Naive B cell (primary cell): ENCODE results near the gene CARS2. TPM values are rescaled to one million over a fixed set of nuclear protein-coding genes. Genes with fewer than 3 reads are reported as not detected.

Experiments used
- ATAC-seq, 2 donors: fragments of 150-1000 bp; cut with Tn5 transposase; 2 replicates each; pipeline ENCODE4 v1.10.0; 2021; ENCODE audit warnings: low read depth in 2 of 2, mild to moderate bottlenecking in 2 of 2, moderate library complexity in 2 of 2
- DNase-seq: peaks from one replicate; pipeline ENCODE4 v3.0.0; 2022
- H3K27ac Mint-ChIP-seq, 6 donors: one replicate each; pipeline ENCODE4 v1.8.0; 2020 to 2022; ENCODE audit warnings: mild to moderate bottlenecking in 6 of 6, mixed read lengths in 6 of 6, moderate library complexity in 5 of 6, inconsistent platforms in 2 of 6
- H3K27me3 Mint-ChIP-seq, 3 donors: one replicate each; pipeline ENCODE4 v1.8.0; 2021 to 2022; ENCODE audit warnings: mixed read lengths in 3 of 3, mild to moderate bottlenecking in 1 of 3
- H3K36me3 Mint-ChIP-seq, 2 donors: one replicate each; pipeline ENCODE4 v1.8.0; 2020 to 2022; ENCODE audit warnings: mixed read lengths in 2 of 2, inconsistent platforms in 1 of 2, mild to moderate bottlenecking in 1 of 2
- H3K4me1 Mint-ChIP-seq, 3 donors: one replicate each; pipeline ENCODE4 v1.8.0; 2020 to 2022; ENCODE audit warnings: mixed read lengths in 3 of 3, inconsistent platforms in 1 of 3, mild to moderate bottlenecking in 1 of 3, moderate library complexity in 1 of 3
- H3K4me3 Mint-ChIP-seq, 8 donors: one replicate each; pipeline ENCODE4 v1.8.0; 2020 to 2022; ENCODE audit warnings: mild to moderate bottlenecking in 8 of 8, mixed read lengths in 8 of 8, moderate library complexity in 8 of 8, inconsistent platforms in 2 of 8
- H3K9me3 Mint-ChIP-seq, 7 donors: one replicate each; pipeline ENCODE4 v1.8.0; 2020 to 2022; ENCODE audit warnings: mixed read lengths in 7 of 7, mild to moderate bottlenecking in 5 of 7, inconsistent platforms in 2 of 7, moderate library complexity in 1 of 7
- polyA plus RNA-seq, 6 donors: library from polyadenylated mRNA; unstranded; fragments of 300-500 nt; fragmentation: Illumina TruSeq; gene quantifications; one replicate each; pipeline ENCODE4 v1.2.3, GENCODE V29; 2021; ENCODE audit warnings: low read depth in 6 of 6

CARS2 gene
- polyA plus RNA-seq, 6 donors from 2014 or later: 44.4 to 69.8 (median 52.9) TPM

- Mint-ChIP-seq H3K27ac (peak overlapping the region in 2 of 6 donors; percentile 44 to 69), H3K4me1 (peaks cover 4 to 29% (median 23%) of the 10 kb centered on the region in 3 donors), H3K27me3 (no peaks in the 10 kb centered on the region), H3K4me3 (peak overlapping the region in 1 of 8 donors; percentile 66), H3K36me3 (peaks cover 0 to 9% of the 10 kb centered on the region in 2 donors), H3K9me3 (no peaks in the 10 kb centered on the region)
- DNase-seq: no peak
- no peak for ATAC-seq
Observed at GRCh38 chr13:110643324-110643723, 62.6 kb downstream of the CARS2 start.

DNA sequence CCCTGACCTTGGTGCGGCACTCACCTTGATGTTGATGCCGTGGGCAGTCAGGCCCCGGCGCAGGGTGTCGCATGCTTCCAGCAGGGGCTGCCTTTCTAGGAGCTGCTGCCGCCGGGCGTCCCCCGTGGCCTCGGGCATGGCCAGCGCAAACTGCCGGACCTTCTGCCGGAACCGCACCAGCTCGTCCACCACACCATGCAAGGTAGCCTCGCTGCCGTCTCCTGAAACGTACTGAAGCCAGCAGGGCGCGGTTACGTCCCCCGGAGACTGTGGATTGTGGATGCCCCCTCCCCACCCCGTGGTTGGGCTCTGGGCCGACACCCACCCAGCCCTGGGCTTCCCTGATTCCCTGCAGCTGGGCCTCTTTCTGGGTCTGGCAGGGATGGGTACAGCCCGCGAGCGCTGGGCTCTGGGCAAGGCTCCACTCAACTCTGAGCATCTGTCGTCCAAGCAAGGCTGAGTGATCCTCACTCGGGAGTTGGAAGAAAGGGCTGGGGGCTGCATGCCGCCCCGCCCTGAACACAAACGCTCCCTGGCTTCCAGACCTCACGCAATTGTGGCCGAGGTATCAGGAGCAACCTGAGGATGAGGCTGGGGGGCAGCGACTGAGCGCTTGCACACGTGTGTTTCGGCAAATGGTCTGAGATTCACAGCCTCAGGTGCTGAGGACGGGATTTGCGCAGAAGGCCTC, 63.5 kb downstream of the CARS2 start:
- Mint-ChIP-seq H3K9me3 (no peaks in the 10 kb centered on the region), H3K4me3 (no peak overlapping the region), H3K4me1 (peaks cover 4 to 20% (median 18%) of the 10 kb centered on the region in 3 donors), H3K36me3 (peaks cover 0 to 9% of the 10 kb centered on the region in 2 donors), H3K27ac (peak overlapping the region in 1 of 6 donors; percentile 44), H3K27me3 (no peaks in the 10 kb centered on the region)
- no peak for DNase-seq
- ATAC-seq: no peak

- H3K27ac Mint-ChIP-seq: peak overlapping the region in 1 of 6 donors; percentile 82
- peaks cover 4 to 18% (median 10%) of the 10 kb centered on the region in 3 donors for H3K4me1 Mint-ChIP-seq
Observed at GRCh38 chr13:110641055-110642015, 64.6 kb downstream of the CARS2 start.

DNA sequence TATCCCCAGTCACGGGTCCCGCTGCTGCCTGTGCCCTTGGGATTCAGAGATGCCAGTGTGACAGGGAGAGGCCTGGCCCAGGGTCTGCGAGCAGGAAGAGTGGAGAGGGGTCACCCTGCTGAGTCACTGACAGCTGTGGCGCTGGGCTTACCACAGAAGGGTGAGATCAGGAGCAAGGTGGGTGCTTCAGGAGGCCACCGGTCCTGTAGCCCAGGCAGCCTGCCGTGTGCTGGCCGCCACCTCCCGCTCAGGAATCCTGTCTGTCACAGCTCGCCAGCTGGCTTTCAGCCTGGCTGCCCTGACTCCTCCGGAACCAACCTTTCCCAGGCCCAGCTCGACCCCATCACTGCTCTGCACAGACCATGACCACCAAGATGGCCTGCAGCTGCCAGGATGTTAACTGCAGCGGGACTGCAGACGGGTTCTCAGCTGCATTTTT, 65.3 kb downstream of the CARS2 start:
- Mint-ChIP-seq H3K36me3 (peaks cover 0 to 9% of the 10 kb centered on the region in 2 donors), H3K4me3 (no peak overlapping the region), H3K4me1 (peaks cover 0 to 18% (median 6%) of the 10 kb centered on the region in 3 donors), H3K9me3 (no peaks in the 10 kb centered on the region), H3K27me3 (no peaks in the 10 kb centered on the region), H3K27ac (peak overlapping the region in 3 of 6 donors; percentile 28 to 85 (median 66))
- no peak for DNase-seq
- ATAC-seq: no peak

More at GRCh38 chr13:110641055-110642015, 64.6 kb downstream of the CARS2 start:
- Mint-ChIP-seq H3K4me3 (no peak overlapping the region), H3K9me3 (no peaks in the 10 kb centered on the region), H3K36me3 (peaks cover 0 to 9% of the 10 kb centered on the region in 2 donors), H3K27me3 (no peaks in the 10 kb centered on the region)
- no peak for DNase-seq
- ATAC-seq: no peak

- Mint-ChIP-seq H3K36me3 (peaks cover 0 to 9% of the 10 kb centered on the region in 2 donors), H3K4me3 (no peak overlapping the region), H3K27me3 (no peaks in the 10 kb centered on the region), H3K27ac (peak overlapping the region in 2 of 6 donors; percentile 16 to 66), H3K4me1 (peaks cover 0 to 12% (median 6%) of the 10 kb centered on the region in 3 donors), H3K9me3 (no peaks in the 10 kb centered on the region)
- DNase-seq: no peak
- ATAC-seq: no peak
Observed at GRCh38 chr13:110639935-110640334, 66.0 kb downstream of the CARS2 start.

GRCh38 chr13:110638814-110639806, 66.8 kb downstream of the CARS2 start:
- DNase-seq (no peak), ATAC-seq (no peak)
- H3K9me3 Mint-ChIP-seq: no peaks in the 10 kb centered on the region
- no peaks in the 10 kb centered on the region for H3K27me3 Mint-ChIP-seq
- H3K4me3 Mint-ChIP-seq: no peak overlapping the region
- H3K4me1 Mint-ChIP-seq: peaks cover 0 to 6% (median 6%) of the 10 kb centered on the region in 3 donors
- H3K27ac Mint-ChIP-seq: peak overlapping the region in 3 of 6 donors; percentile 47 to 73 (median 66)
- H3K36me3 Mint-ChIP-seq: peaks cover 0 to 9% of the 10 kb centered on the region in 2 donors

- Mint-ChIP-seq H3K4me3 (no peak overlapping the region), H3K36me3 (peaks cover 0 to 9% of the 10 kb centered on the region in 2 donors)
- DNase-seq: no peak
Observed at GRCh38 chr13:110638257-110638656, 67.7 kb downstream of the CARS2 start.

DNA sequence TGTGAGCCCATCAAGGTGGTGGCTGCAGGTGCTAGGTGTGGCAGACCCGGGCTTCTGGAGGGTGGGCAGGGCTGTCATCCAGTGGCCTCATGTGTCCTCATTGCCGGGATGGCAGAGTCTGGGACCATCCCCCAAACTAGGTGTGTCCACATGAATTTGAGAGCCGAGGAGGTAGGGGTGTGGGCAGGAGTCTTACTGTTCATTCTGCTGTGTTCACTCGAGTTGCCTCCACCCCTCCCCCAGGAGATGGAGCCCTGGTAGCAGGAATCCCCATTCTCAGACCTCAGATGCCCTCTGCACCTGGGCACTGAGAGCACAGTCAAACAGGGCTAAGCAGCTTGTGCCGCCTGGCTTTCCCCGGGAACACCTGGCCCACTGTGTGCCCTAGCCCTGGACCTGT, 68.2 kb downstream of the CARS2 start:
- DNase-seq (no peak), ATAC-seq (no peak)
- Mint-ChIP-seq H3K9me3 (no peaks in the 10 kb centered on the region), H3K27ac (peak overlapping the region in 2 of 6 donors; percentile 24 to 69), H3K4me3 (no peak overlapping the region), H3K27me3 (no peaks in the 10 kb centered on the region), H3K4me1 (peaks cover 0 to 6% (median 6%) of the 10 kb centered on the region in 3 donors), H3K36me3 (peaks cover 0 to 9% of the 10 kb centered on the region in 2 donors)

More at GRCh38 chr13:110638257-110638656, 67.7 kb downstream of the CARS2 start:
- Mint-ChIP-seq H3K27me3 (no peaks in the 10 kb centered on the region), H3K4me1 (peaks cover 0 to 6% (median 6%) of the 10 kb centered on the region in 3 donors), H3K27ac (peak overlapping the region in 1 of 6 donors; percentile 73), H3K9me3 (no peaks in the 10 kb centered on the region)
- ATAC-seq: no peak

DNA sequence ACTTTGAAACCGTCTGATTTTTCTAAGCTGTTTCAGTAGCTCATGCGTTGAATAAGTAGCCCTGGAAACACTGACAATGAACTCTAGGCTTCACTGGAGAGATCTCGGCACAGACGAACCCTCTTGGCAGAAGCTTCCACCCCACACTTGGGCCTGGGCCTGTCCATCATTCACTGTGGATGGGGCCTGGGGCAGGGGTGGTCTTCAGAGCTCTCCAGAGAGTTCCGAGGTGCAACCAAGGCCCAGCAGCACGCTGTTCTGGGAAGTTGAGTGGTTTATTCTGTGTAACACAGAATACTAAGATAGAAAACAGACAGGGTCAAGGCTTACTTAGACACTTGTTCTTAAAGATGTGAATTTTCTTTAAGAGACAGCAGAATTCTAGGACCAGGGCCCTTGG, 68.6 kb downstream of the CARS2 start:
- peak overlapping the region in 1 of 6 donors; percentile 83 for H3K27ac Mint-ChIP-seq
- H3K4me3 Mint-ChIP-seq: no peak overlapping the region
- DNase-seq (no peak), ATAC-seq (no peak)
- H3K27me3 Mint-ChIP-seq: no peaks in the 10 kb centered on the region
- H3K36me3 Mint-ChIP-seq: peaks cover 1 to 9% of the 10 kb centered on the region in 2 donors
- H3K4me1 Mint-ChIP-seq: peaks cover 0 to 6% (median 6%) of the 10 kb centered on the region in 3 donors
- no peaks in the 10 kb centered on the region for H3K9me3 Mint-ChIP-seq

DNA sequence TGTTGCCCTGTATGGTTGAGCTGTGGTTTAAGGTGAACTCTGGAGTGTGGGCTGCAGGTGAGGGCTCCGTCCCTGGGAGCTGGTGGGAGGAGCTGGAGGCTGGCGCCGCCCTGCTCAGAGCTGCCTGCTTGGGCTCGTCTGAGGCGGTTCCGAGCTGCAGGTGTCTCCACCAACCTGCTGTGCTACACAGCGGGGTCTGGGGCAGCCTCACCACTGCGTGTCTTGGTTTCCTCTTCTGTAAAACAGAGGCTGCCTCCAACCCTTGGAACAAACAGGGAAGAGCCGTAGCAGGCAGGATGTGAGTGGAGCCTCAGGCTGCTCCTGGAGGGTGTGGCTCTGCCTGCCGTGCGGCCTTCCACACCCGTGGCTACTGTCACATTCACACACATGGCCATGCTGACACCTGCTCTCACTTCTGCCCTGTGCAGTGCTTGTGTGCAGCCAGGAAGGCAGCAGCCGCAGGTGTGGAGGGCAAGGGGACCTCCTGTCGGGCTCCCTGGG, 69.2 kb downstream of the CARS2 start:
- Mint-ChIP-seq H3K27me3 (no peaks in the 10 kb centered on the region), H3K9me3 (no peaks in the 10 kb centered on the region), H3K4me3 (no peak overlapping the region), H3K36me3 (peaks cover 5 to 9% of the 10 kb centered on the region in 2 donors), H3K27ac (peak overlapping the region in 2 of 6 donors; percentile 54 to 83), H3K4me1 (peaks cover 0 to 6% (median 6%) of the 10 kb centered on the region in 3 donors)
- ATAC-seq (no peak), DNase-seq (no peak)

GRCh38 chr13:110636053-110636475, 69.9 kb downstream of the CARS2 start:
- ATAC-seq (no peak), DNase-seq (no peak)
- Mint-ChIP-seq H3K27ac (no peak overlapping the region), H3K4me1 (peaks cover 0 to 6% (median 6%) of the 10 kb centered on the region in 3 donors), H3K36me3 (peaks cover 5 to 9% of the 10 kb centered on the region in 2 donors), H3K9me3 (no peaks in the 10 kb centered on the region), H3K4me3 (no peak overlapping the region), H3K27me3 (no peaks in the 10 kb centered on the region)

DNA sequence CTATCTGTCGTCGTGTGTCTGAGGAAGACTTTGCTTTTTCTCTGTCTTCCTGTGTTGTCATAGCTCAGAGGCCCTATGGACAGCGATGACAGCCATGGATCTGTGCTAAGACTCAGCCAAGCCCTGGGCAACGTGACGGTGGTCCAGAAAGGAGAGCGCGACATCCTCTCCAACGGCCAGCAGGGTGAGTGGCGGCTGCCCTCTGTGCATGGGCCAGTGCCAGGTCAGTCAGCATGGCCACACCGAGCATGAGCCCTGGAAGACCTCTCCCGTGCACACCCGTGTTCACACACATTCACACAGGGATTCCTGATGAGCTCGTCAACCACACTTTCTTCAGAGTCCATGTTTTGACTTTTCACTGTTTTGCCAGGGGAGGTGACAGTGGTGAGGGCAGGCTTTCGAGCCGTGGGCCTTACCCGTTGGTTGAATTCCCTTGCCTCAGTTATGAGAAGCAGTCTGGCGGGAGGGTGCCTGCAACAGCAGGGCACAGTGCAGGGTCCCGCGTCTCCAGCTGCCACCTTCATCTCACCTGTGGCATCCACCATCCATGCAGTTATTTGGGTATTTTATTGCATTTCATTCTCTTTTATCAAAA, 70.4 kb downstream of the CARS2 start:
- ATAC-seq (no peak), DNase-seq (no peak)
- no peaks in the 10 kb centered on the region for H3K9me3 Mint-ChIP-seq
- H3K27me3 Mint-ChIP-seq: no peaks in the 10 kb centered on the region
- H3K4me3 Mint-ChIP-seq: no peak overlapping the region
- no peak overlapping the region for H3K27ac Mint-ChIP-seq
- H3K4me1 Mint-ChIP-seq: peaks cover 0 to 6% (median 4%) of the 10 kb centered on the region in 3 donors
- H3K36me3 Mint-ChIP-seq: peaks cover 5 to 9% of the 10 kb centered on the region in 2 donors
